ENCODE results near the gene HOXB6.

GRCh38 chr17:48553826-48554225 is 51.0 kb downstream of the HOXB6 start:
- TF ChIP-seq CTCF (conservative IDR thresholded peaks at IDR 0.05; ENCODE audit: low read length) = no peak
- no peak for TF ChIP-seq EZH2phosphoT487 (IDR thresholded peaks at IDR 0.05; ENCODE audit: borderline replicate concordance)

Data from Loucy (cell line).